K562 (cell line): ENCODE results near the gene BTNL8. TPM values are rescaled to one million over a fixed set of nuclear protein-coding genes. Genes with fewer than 3 reads are reported as not detected.

ENCODE experiments used
- BRD4 ChIP-seq: fragments of 200-600 bp; sonication (generic); IDR thresholded peaks from 2 replicates; pipeline ENCODE4 v1.6.1; 2017; ENCODE audit warnings: inconsistent platforms
- C11orf30 ChIP-seq: fragments of 450-650 bp; IDR thresholded peaks from 2 replicates; pipeline ENCODE4 v1.6.1; 2016; ENCODE audit warnings: low read depth, mild to moderate bottlenecking
- E2F6 ChIP-seq, 2 experiments: IDR thresholded peaks; 2 replicates each; pipeline ENCODE4 v1.6.1; 2011; ENCODE audit warnings: borderline replicate concordance in 1 of 2, control low read depth in 1 of 2, low read depth in 1 of 2, low read length in 1 of 2, mild to moderate bottlenecking in 1 of 2, mixed read lengths in 1 of 2, moderate library complexity in 1 of 2; ENCODE audit not compliant: insufficient read depth in 1 of 2, insufficient read length in 1 of 2, poor library complexity in 1 of 2, severe bottlenecking in 1 of 2; ENCODE audit errors: extremely low read depth in 1 of 2
- FOSL1 ChIP-seq: fragments of 200-800 bp; sonication (Bioruptor generic); conservative IDR thresholded peaks from 2 replicates; pipeline ENCODE4 v1.6.1; 2016; ENCODE audit warnings: missing genetic modification characterization, missing compliant biosample characterization
- FOXK2 ChIP-seq, 2 experiments: fragments of 450-650 bp; IDR thresholded peaks in 1 of 2; conservative IDR thresholded peaks in 1 of 2; 2 replicates each; pipeline ENCODE4 v1.6.1; 2016; ENCODE audit warnings: low read depth in 2 of 2, mild to moderate bottlenecking in 1 of 2
- GATAD2A ChIP-seq: fragments of 450-650 bp; IDR thresholded peaks from 2 replicates; pipeline ENCODE4 v1.6.1; 2017
- HDAC3 ChIP-seq: fragments of 450-650 bp; IDR thresholded peaks from 2 replicates; pipeline ENCODE4 v1.6.1; 2018; ENCODE audit warnings: borderline replicate concordance, mild to moderate bottlenecking, moderate library complexity; ENCODE audit not compliant: partially characterized antibody
- HMGN3 ChIP-seq: IDR thresholded peaks from 2 replicates; pipeline ENCODE4 v1.6.1; 2011; ENCODE audit warnings: borderline replicate concordance, low read depth, mild to moderate bottlenecking, mixed read lengths, low read length; ENCODE audit not compliant: insufficient read length; ENCODE audit errors: extremely low read depth
- HNRNPLL ChIP-seq: fragments of 200-400 bp; formaldehyde crosslinking; IDR thresholded peaks from 2 replicates; pipeline ENCODE4 v1.6.1; 2017; ENCODE audit warnings: low read length, low read depth, mild to moderate bottlenecking; ENCODE audit not compliant: poor library complexity, severe bottlenecking
- ILF3 ChIP-seq: fragments of 450-650 bp; IDR thresholded peaks from 2 replicates; pipeline ENCODE4 v1.6.1; 2018; ENCODE audit warnings: antibody characterized with exemption, mild to moderate bottlenecking, moderate library complexity, borderline replicate concordance
- KHSRP ChIP-seq: fragments of 450-650 bp; IDR thresholded peaks from 2 replicates; pipeline ENCODE4 v1.6.1; 2017
- MCM3 ChIP-seq: fragments of 450-650 bp; IDR thresholded peaks from 2 replicates; pipeline ENCODE4 v1.6.1; 2016
- PHB ChIP-seq: fragments of 250-450 bp; sonication (Bioruptor Pico); IDR thresholded peaks from 2 replicates; pipeline ENCODE4 v1.5.0; 2021
- SMAD1 ChIP-seq: fragments of 150-350 bp; IDR thresholded peaks from 2 replicates; pipeline ENCODE4 v1.6.1; 2014; ENCODE audit warnings: low read length, low read depth; ENCODE audit not compliant: partially characterized antibody
- SMC3 ChIP-seq: conservative IDR thresholded peaks from 2 replicates; pipeline ENCODE4 v1.6.1; 2011; ENCODE audit warnings: low read depth, low read length, improper control_type of control experiment; ENCODE audit not compliant: insufficient read depth
- TCFL5 ChIP-seq: fragments of 250-450 bp; sonication (Bioruptor Pico); conservative IDR thresholded peaks from 2 replicates; pipeline ENCODE4 v1.6.1; 2021; ENCODE audit warnings: mild to moderate bottlenecking, moderate library complexity, matching md5 sums
- XRCC4 ChIP-seq: IDR thresholded peaks from one replicate; pipeline ENCODE4 v1.6.1; 2011; ENCODE audit not compliant: insufficient read depth, insufficient read length; ENCODE audit errors: extremely low read depth
- ZBTB11 ChIP-seq, 3 experiments: fragments of 200-800 bp in 1 of 3; fragments of 250-450 bp in 1 of 3; fragments of 450-650 bp in 1 of 3; sonication (Bioruptor Pico) in 1 of 3; sonication (Bioruptor generic) in 1 of 3; formaldehyde crosslinking in 1 of 3; IDR thresholded peaks; 2 replicates each; pipeline versions ENCODE4 v1.6.1 to v1.8.0; 2016 to 2022; ENCODE audit warnings: mild to moderate bottlenecking in 2 of 3, missing genetic modification characterization in 2 of 3, missing compliant biosample characterization in 1 of 3, moderate library complexity in 1 of 3
- ZEB2 ChIP-seq: fragments of 450-650 bp; IDR thresholded peaks from 2 replicates; pipeline ENCODE4 v1.6.1; 2016
- ZNF395 ChIP-seq: fragments of 200-800 bp; sonication (Bioruptor generic); IDR thresholded peaks from 2 replicates; pipeline ENCODE4 v1.6.1; 2017; ENCODE audit warnings: missing genetic modification characterization, missing compliant biosample characterization
- polyA plus RNA-seq, 8 experiments: library from polyadenylated mRNA; depleted of rRNA in 4 of 8; stranded (reverse) in 5 of 8; unstranded in 3 of 8; fragments of >200 nt; fragmentation: Nextera tagmentation in 2 of 8; fragmentation: Illumina TruSeq in 1 of 8; extraction: Ambion mirVana in 2 of 8; extraction: Trizol in 1 of 8; gene quantifications; 2 replicates each; pipeline versions ENCODE4 v1.2.1 to v1.2.3, GENCODE V29; 2011 to 2014; ENCODE audit warnings: inconsistent platforms in 1 of 8, missing spikeins in 1 of 8
- total RNA-seq, 7 experiments: library from RNA; depleted of rRNA in 6 of 7; stranded (reverse); fragments of >200 nt in 6 of 7; fragmentation: Illumina TruSeq in 2 of 7; extraction: Trizol in 2 of 7; gene quantifications; 2 replicates each; pipeline versions ENCODE4 v1.2.1 to v1.2.3, GENCODE V29; 2011 to 2021; ENCODE audit warnings: low replicate concordance in 1 of 7

BTNL8 gene
- total and polyA plus RNA-seq, 9 of the 15 experiments (the other 6 are each of a cell fraction or from before 2014, with no cell fraction given) = 0.04 to 0.18 (median 0.07) TPM; not detected in 6

- TF ChIP-seq ZBTB11 (CRISPR knock-in tag; IDR thresholded peaks at IDR 0.05) = peak; percentile 90 to 98 (median 97)
- TF ChIP-seq MCM3 = no peak
- TF ChIP-seq HNRNPLL = peak; percentile 51
- TF ChIP-seq HDAC3 = no peak
- peak; percentile 58 to 69 for TF ChIP-seq E2F6 (IDR thresholded peaks at IDR 0.05; ENCODE audit: borderline replicate concordance in 1 of 2, extremely low read depth in 1 of 2, insufficient read depth in 1 of 2, insufficient read length in 1 of 2, low read depth in 1 of 2, low read length in 1 of 2, poor library complexity in 1 of 2, severe bottlenecking in 1 of 2)
- TF ChIP-seq SMAD1 = peak; percentile 19
- TF ChIP-seq TCFL5 (CRISPR knock-in tag) = no peak
- TF ChIP-seq ZEB2 = peak; percentile 96
- TF ChIP-seq GATAD2A = peak; percentile 32; the same call in 1 of the 2 replicates
- TF ChIP-seq C11orf30 = peak; percentile 59
- peak; percentile 36; the same call in 1 of the 2 replicates for TF ChIP-seq FOSL1 (tag)
- TF ChIP-seq SMC3 = no peak
- peak; percentile 74; the same call in 1 of the 2 replicates for TF ChIP-seq BRD4
- TF ChIP-seq ILF3 = no peak
- TF ChIP-seq HMGN3 = peak; percentile 22
- TF ChIP-seq ZNF395 (CRISPR knock-in tag) = 0 out of 2 replicates have a peak, but pooled peaks have one; percentile 19
- 0 out of 2 replicates have a peak, but pooled peaks have one; percentile 54 for TF ChIP-seq PHB (CRISPR knock-in tag)
- TF ChIP-seq FOXK2 (conservative IDR thresholded peaks at IDR 0.05 in 1 of 2, IDR thresholded peaks at IDR 0.05 in 1 of 2; ENCODE audit: low read depth in 2 of 2) = peak in 1 of 2 experiments; percentile 65; a peak in 2 of 4 replicates
- no peak for TF ChIP-seq KHSRP
- no peak for TF ChIP-seq XRCC4
Measured at GRCh38 chr5:180860887-180861822, 37.8 kb upstream of the BTNL8 start, which contains the start of gene ZFP62 (continued).
